Measurements from ENCODE around the gene RNH1. TPM values are rescaled to one million over a fixed set of nuclear protein-coding genes. Genes with fewer than 3 reads are reported as not detected.

The RNH1 gene
- total RNA-seq, 1 experiment from 2014 or later, result 60.0 TPM

DNA sequence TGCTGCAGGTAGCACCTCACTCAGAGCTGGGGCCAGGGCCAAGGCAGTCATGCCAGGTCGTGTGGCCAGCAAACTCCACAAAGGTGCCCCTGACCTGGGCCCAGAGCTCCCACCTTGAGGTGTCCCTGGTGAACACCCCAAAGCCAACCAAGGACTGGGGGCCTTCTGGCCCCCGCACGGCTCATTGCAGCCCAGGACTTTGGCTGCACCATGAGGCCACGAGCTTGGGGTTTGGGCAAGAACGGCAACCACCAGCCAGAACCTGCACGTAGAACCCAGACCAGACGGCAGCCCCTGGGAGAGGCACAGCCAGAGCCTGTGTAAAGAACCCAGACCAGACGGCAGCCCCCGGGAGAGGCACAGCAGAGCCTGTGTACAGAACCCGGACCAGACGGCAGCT is 38.1 kb upstream of the RNH1 start:
- Histone ChIP-seq H3T11ph (ENCODE audit: low read length) (no peak overlapping the region), H3K14ac (ENCODE audit: insufficient read depth, low read length) (no peak overlapping the region), H3K4me2 (ENCODE audit: insufficient read depth, insufficient read length, low read length) (no peak overlapping the region), H2BK15ac (ENCODE audit: low read depth, low read length) (no peak overlapping the region), H3K79me2 (ENCODE audit: insufficient read depth, low read length) (no peaks in the 10 kb centered on the region), H4K8ac (replicated peaks; ENCODE audit: insufficient read length, low read depth, low read length) (no peak overlapping the region), H4K20me1 (ENCODE audit: control insufficient read depth, insufficient read depth, insufficient read length) (no peaks in the 10 kb centered on the region), H3K4ac (ENCODE audit: low read depth, low read length) (no peak overlapping the region), H2BK5ac (ENCODE audit: insufficient read length, low read length) (no peak overlapping the region), H2BK20ac (ENCODE audit: low read depth, low read length, poor library complexity, severe bottlenecking) (no peak overlapping the region), H3K56ac (ENCODE audit: insufficient read length, low read depth, low read length) (no peak overlapping the region), H2AK5ac (ENCODE audit: insufficient read length, low read length) (no peak overlapping the region), H3K4me1 (ENCODE audit: insufficient read depth, low read length) (no peaks in the 10 kb centered on the region), H2AFZ (ENCODE audit: low read length) (no peak overlapping the region), H3K18ac (ENCODE audit: insufficient read length, low read depth, low read length) (no peak overlapping the region), H4K5ac (ENCODE audit: insufficient read length, low read depth, low read length) (no peak overlapping the region), H4K91ac (ENCODE audit: insufficient read length, low read depth, low read length) (no peak overlapping the region), H3K27me3 (ENCODE audit: insufficient read depth, low read length) (no peaks in the 10 kb centered on the region), H3K23me2 (ENCODE audit: insufficient read length, low read depth, low read length, poor library complexity, severe bottlenecking) (no peaks in the 10 kb centered on the region), H3K9ac (ENCODE audit: extremely low read depth, insufficient read length, low read length) (no peak overlapping the region), H3K23ac (ENCODE audit: insufficient read length, low read depth, low read length) (no peak overlapping the region), H3K79me1 (ENCODE audit: insufficient read depth, low read depth, low read length, poor library complexity, severe bottlenecking) (no peaks in the 10 kb centered on the region), H2BK120ac (ENCODE audit: low read depth, low read length, poor library complexity, severe bottlenecking) (no peak overlapping the region), H3K9me3 (ENCODE audit: control insufficient read depth, low read depth, low read length) (no peaks in the 10 kb centered on the region), H2BK12ac (ENCODE audit: insufficient read length, low read depth, low read length) (no peak overlapping the region), H3K27ac (ENCODE audit: insufficient read length, low read depth, low read length) (no peak overlapping the region)
- H3K27me3 Mint-ChIP-seq (ENCODE audit: low read depth), result peaks cover 3% of the 10 kb centered on the region; the same call in 1 of the 2 replicates
- no peak for DNase-seq
- H3K4me3 Mint-ChIP-seq, result no peak overlapping the region
- peaks cover 0 to 2% of the 10 kb centered on the region in 2 experiments; a peak in 2 of 5 replicates for H3K9me3 Mint-ChIP-seq
- TF ChIP-seq, protein P1, sequence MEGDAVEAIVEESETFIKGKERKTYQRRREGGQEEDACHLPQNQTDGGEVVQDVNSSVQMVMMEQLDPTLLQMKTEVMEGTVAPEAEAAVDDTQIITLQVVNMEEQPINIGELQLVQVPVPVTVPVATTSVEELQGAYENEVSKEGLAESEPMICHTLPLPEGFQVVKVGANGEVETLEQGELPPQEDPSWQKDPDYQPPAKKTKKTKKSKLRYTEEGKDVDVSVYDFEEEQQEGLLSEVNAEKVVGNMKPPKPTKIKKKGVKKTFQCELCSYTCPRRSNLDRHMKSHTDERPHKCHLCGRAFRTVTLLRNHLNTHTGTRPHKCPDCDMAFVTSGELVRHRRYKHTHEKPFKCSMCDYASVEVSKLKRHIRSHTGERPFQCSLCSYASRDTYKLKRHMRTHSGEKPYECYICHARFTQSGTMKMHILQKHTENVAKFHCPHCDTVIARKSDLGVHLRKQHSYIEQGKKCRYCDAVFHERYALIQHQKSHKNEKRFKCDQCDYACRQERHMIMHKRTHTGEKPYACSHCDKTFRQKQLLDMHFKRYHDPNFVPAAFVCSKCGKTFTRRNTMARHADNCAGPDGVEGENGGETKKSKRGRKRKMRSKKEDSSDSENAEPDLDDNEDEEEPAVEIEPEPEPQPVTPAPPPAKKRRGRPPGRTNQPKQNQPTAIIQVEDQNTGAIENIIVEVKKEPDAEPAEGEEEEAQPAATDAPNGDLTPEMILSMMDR (conservative IDR thresholded peaks at IDR 0.05), result no peak
- no CpG with 5 or more reads among the region's 11 CpGs for WGBS (ENCODE audit: extremely low coverage, insufficient read length, low lambda C conversion rate)
- H3K36me3 Mint-ChIP-seq (ENCODE audit: insufficient read depth in 1 of 3, low read depth in 3 of 3), result peaks cover 2 to 7% (median 5%) of the 10 kb centered on the region in 3 experiments; a peak in 5 of 7 replicates
- peaks cover 3 to 5% of the 10 kb centered on the region in 2 experiments; a peak in 2 of 4 replicates for H3K4me1 Mint-ChIP-seq
- no peak overlapping the region for H3K27ac Mint-ChIP-seq
